ENCODE data around the gene FNTB. TPM values are rescaled to one million over a fixed set of nuclear protein-coding genes. Genes with fewer than 3 reads are reported as not detected.

Gene FNTB
- total RNA-seq, 1 donor from 2014 or later, result 13.3 TPM

- Histone ChIP-seq H3K4me1 (peaks cover 9% of the 10 kb centered on the region), H3K4me3 (no peak overlapping the region), H3K36me3 (no peaks in the 10 kb centered on the region), H3K9me3 (no peaks in the 10 kb centered on the region), H3K27me3 (no peaks in the 10 kb centered on the region), H3K27ac (no peak overlapping the region)
- TF ChIP-seq, protein P1, sequence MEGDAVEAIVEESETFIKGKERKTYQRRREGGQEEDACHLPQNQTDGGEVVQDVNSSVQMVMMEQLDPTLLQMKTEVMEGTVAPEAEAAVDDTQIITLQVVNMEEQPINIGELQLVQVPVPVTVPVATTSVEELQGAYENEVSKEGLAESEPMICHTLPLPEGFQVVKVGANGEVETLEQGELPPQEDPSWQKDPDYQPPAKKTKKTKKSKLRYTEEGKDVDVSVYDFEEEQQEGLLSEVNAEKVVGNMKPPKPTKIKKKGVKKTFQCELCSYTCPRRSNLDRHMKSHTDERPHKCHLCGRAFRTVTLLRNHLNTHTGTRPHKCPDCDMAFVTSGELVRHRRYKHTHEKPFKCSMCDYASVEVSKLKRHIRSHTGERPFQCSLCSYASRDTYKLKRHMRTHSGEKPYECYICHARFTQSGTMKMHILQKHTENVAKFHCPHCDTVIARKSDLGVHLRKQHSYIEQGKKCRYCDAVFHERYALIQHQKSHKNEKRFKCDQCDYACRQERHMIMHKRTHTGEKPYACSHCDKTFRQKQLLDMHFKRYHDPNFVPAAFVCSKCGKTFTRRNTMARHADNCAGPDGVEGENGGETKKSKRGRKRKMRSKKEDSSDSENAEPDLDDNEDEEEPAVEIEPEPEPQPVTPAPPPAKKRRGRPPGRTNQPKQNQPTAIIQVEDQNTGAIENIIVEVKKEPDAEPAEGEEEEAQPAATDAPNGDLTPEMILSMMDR (IDR thresholded peaks at IDR 0.05), result no peak
- no peak for TF ChIP-seq POLR2A (IDR thresholded peaks at IDR 0.05)
- no peak for TF ChIP-seq POLR2AphosphoS5 (IDR thresholded peaks at IDR 0.05; ENCODE audit: insufficient read depth in 1 of 2, low read depth in 1 of 2)
- intact Hi-C loops (cut with DNase I), result no loop called here
- DNase-seq (ENCODE audit: extremely low spot score in 2 of 2), result no peak
Measured at GRCh38 chr14:65003394-65003793, 16.7 kb downstream of the FNTB start.

DNA sequence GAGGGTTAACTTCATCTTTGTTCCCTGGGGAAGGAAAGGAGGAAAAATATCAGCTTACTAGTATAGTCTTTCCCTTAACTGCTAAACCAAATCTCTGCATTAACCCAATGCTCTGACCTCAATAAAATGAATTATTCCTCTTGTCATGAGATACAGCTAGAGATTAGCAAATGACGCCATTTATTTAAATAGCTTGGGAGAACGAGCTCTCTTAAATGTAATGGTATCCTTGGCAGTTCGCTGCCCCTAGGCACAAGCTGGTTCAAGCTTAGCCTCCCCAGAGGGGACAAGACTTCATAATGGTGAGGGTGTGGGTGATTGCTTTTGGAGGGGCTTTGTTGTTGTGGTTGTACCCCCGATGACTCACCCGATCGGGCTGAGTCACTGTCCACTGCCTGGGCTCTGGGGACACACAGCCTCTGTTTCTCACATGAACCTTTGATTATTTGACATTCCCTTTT lies 19.6 kb downstream of the FNTB start:
- TF ChIP-seq POLR2AphosphoS5 (IDR thresholded peaks at IDR 0.05; ENCODE audit: insufficient read depth in 1 of 2, low read depth in 1 of 2), result no peak
- TF ChIP-seq, protein P1 (IDR thresholded peaks at IDR 0.05), result no peak
- TF ChIP-seq POLR2A (IDR thresholded peaks at IDR 0.05), result no peak
- H3K27ac ChIP-seq, result no peak overlapping the region

DNA sequence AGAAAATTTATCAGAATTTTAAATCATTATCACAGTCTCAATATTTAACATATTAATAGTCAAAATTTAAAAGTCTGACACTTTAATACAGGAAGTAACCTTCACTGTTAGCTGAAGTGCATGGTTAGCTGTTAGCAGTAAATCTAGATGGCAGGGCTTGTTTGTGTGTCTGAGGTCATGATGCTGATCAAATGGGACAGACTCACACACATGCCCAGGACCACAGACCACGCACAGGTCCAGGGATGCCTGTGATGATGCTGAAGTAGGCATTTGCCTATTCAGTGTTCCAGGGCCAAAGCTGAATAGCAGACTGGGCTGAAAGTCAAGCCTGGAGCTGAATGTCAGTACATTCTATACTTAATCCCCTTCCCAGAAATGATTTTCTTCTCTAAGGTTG lies 20.5 kb downstream of the FNTB start:
- no peaks in the 10 kb centered on the region for H3K9me3 ChIP-seq
- H3K36me3 ChIP-seq, result peaks cover 0 to 14% of the 10 kb centered on the region in 2 donors
- intact Hi-C loops (cut with DNase I), result no loop called here
- no peak overlapping the region for H3K27ac ChIP-seq
- no peak overlapping the region for H3K4me3 ChIP-seq
- TF ChIP-seq, protein P1 (IDR thresholded peaks at IDR 0.05), result no peak
- TF ChIP-seq POLR2AphosphoS5 (IDR thresholded peaks at IDR 0.05; ENCODE audit: insufficient read depth in 1 of 2, low read depth in 1 of 2) (no peak), POLR2A (IDR thresholded peaks at IDR 0.05) (no peak)
- H3K4me1 ChIP-seq, result no peaks in the 10 kb centered on the region
- H3K27me3 ChIP-seq, result no peaks in the 10 kb centered on the region
- no peak for DNase-seq (ENCODE audit: extremely low spot score in 2 of 2)

More for the DNA sequence above, 19.6 kb downstream of the FNTB start:
- Histone ChIP-seq H3K4me1 (no peaks in the 10 kb centered on the region), H3K9me3 (no peaks in the 10 kb centered on the region), H3K4me3 (no peak overlapping the region), H3K27me3 (no peaks in the 10 kb centered on the region), H3K36me3 (peaks cover 0 to 11% of the 10 kb centered on the region in 2 donors)
- intact Hi-C loops (cut with DNase I), result no loop called here
- DNase-seq (ENCODE audit: extremely low spot score in 2 of 2), result no peak

- intact Hi-C loops (cut with DNase I), result no loop called here
Measured at GRCh38 chr14:65010211-65010931, 23.7 kb downstream of the FNTB start.

More at GRCh38 chr14:65010211-65010931, 23.7 kb downstream of the FNTB start:
- H3K9me3 ChIP-seq, result no peaks in the 10 kb centered on the region
- H3K36me3 ChIP-seq, result peaks cover 0 to 34% of the 10 kb centered on the region in 2 donors
- H3K27me3 ChIP-seq, result no peaks in the 10 kb centered on the region
- DNase-seq (ENCODE audit: extremely low spot score in 2 of 2), result no peak
- H3K27ac ChIP-seq, result no peak overlapping the region
- TF ChIP-seq POLR2A (IDR thresholded peaks at IDR 0.05), result no peak
- TF ChIP-seq POLR2AphosphoS5 (IDR thresholded peaks at IDR 0.05; ENCODE audit: insufficient read depth in 1 of 2, low read depth in 1 of 2), result no peak
- TF ChIP-seq, protein P1 (IDR thresholded peaks at IDR 0.05), result no peak
- H3K4me3 ChIP-seq, result no peak overlapping the region
- H3K4me1 ChIP-seq, result no peaks in the 10 kb centered on the region
